ENCODE data around the gene UBA1.

GRCh38 chrX:47244676-47245075 is 51.0 kb downstream of the UBA1 start:
- TF ChIP-seq CTCF (IDR thresholded peaks at IDR 0.05; ENCODE audit: insufficient read depth, low read length) (no peak), POLR2AphosphoS5 (IDR thresholded peaks at IDR 0.05; ENCODE audit: low read depth) (no peak)
- TF ChIP-seq, protein P1, sequence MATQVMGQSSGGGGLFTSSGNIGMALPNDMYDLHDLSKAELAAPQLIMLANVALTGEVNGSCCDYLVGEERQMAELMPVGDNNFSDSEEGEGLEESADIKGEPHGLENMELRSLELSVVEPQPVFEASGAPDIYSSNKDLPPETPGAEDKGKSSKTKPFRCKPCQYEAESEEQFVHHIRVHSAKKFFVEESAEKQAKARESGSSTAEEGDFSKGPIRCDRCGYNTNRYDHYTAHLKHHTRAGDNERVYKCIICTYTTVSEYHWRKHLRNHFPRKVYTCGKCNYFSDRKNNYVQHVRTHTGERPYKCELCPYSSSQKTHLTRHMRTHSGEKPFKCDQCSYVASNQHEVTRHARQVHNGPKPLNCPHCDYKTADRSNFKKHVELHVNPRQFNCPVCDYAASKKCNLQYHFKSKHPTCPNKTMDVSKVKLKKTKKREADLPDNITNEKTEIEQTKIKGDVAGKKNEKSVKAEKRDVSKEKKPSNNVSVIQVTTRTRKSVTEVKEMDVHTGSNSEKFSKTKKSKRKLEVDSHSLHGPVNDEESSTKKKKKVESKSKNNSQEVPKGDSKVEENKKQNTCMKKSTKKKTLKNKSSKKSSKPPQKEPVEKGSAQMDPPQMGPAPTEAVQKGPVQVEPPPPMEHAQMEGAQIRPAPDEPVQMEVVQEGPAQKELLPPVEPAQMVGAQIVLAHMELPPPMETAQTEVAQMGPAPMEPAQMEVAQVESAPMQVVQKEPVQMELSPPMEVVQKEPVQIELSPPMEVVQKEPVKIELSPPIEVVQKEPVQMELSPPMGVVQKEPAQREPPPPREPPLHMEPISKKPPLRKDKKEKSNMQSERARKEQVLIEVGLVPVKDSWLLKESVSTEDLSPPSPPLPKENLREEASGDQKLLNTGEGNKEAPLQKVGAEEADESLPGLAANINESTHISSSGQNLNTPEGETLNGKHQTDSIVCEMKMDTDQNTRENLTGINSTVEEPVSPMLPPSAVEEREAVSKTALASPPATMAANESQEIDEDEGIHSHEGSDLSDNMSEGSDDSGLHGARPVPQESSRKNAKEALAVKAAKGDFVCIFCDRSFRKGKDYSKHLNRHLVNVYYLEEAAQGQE (IDR thresholded peaks at IDR 0.05; ENCODE audit: insufficient replicate concordance, low read depth), result no peak

All from HL-60 (cell line).